DMS 273 treated with DMSO at 0.1 percent for 48 hours (cell line): Measurements from ENCODE around the gene AUP1.

ENCODE experiments used
- DNase-seq: peaks from one replicate; lab custom pipeline; 2025; lab: John Stamatoyannopoulos, UW

Gene AUP1

GRCh38 chr2:74535440-74535965 lies 6.0 kb upstream of the AUP1 start:
- no peak for DNase-seq

GRCh38 chr2:74534411-74534810 lies 4.9 kb upstream of the AUP1 start:
- no peak for DNase-seq

- DNase-seq = no peak
Measured at GRCh38 chr2:74533464-74533863, 4.0 kb upstream of the AUP1 start.

GRCh38 chr2:74532222-74532621 lies 2.7 kb upstream of the AUP1 start:
- DNase-seq = peak; percentile 36

GRCh38 chr2:74531666-74532065 lies 2.2 kb upstream of the AUP1 start:
- DNase-seq = no peak

GRCh38 chr2:74530239-74531187 lies 1.0 kb upstream of the AUP1 start:
- peak; percentile 35 for DNase-seq

GRCh38 chr2:74528600-74529356 lies 728 bp downstream of the AUP1 start:
- no peak for DNase-seq

GRCh38 chr2:74527741-74528140 lies 1.8 kb downstream of the AUP1 start:
- no peak for DNase-seq

- DNase-seq = no peak
Measured at GRCh38 chr2:74526649-74527230, 2.8 kb downstream of the AUP1 start.

- no peak for DNase-seq
Measured at GRCh38 chr2:74525717-74526648, 3.5 kb downstream of the AUP1 start, which contains the start of gene DQX1. DQX1 (minus strand) TSS chr2:74526231; CDS start chr2:74525729, 502 bp downstream.

- no peak for DNase-seq
Measured at GRCh38 chr2:74524955-74525716, 4.4 kb downstream of the AUP1 start.

GRCh38 chr2:74524005-74524404 lies 5.5 kb downstream of the AUP1 start:
- no peak for DNase-seq

GRCh38 chr2:74522516-74522915 lies 7.0 kb downstream of the AUP1 start:
- DNase-seq = no peak

GRCh38 chr2:74516650-74517049 lies 12.9 kb downstream of the AUP1 start:
- DNase-seq = no peak

GRCh38 chr2:74515981-74516633 lies 13.4 kb downstream of the AUP1 start:
- DNase-seq = no peak

- no peak for DNase-seq
Measured at GRCh38 chr2:74515271-74515980, 14.1 kb downstream of the AUP1 start.

- no peak for DNase-seq
Measured at GRCh38 chr2:74514368-74515270, 14.9 kb downstream of the AUP1 start, which contains the start of gene TLX2. TLX2 (plus strand) TSS chr2:74514450; CDS start chr2:74514807, 357 bp downstream.
